ENCODE data around the gene RAD18.

GRCh38 chr3:8899876-8900460 lies 63.3 kb downstream of the RAD18 start:
- TF ChIP-seq, protein P1, sequence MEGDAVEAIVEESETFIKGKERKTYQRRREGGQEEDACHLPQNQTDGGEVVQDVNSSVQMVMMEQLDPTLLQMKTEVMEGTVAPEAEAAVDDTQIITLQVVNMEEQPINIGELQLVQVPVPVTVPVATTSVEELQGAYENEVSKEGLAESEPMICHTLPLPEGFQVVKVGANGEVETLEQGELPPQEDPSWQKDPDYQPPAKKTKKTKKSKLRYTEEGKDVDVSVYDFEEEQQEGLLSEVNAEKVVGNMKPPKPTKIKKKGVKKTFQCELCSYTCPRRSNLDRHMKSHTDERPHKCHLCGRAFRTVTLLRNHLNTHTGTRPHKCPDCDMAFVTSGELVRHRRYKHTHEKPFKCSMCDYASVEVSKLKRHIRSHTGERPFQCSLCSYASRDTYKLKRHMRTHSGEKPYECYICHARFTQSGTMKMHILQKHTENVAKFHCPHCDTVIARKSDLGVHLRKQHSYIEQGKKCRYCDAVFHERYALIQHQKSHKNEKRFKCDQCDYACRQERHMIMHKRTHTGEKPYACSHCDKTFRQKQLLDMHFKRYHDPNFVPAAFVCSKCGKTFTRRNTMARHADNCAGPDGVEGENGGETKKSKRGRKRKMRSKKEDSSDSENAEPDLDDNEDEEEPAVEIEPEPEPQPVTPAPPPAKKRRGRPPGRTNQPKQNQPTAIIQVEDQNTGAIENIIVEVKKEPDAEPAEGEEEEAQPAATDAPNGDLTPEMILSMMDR (IDR thresholded peaks at IDR 0.05) = no peak
- TF ChIP-seq POLR2A (IDR thresholded peaks at IDR 0.05) = no peak
